ENCODE data around the gene TNIP2.

The TNIP2 gene

GRCh38 chr4:2714918-2715317 lies 41.2 kb downstream of the TNIP2 start:
- no peak for DNase-seq

- DNase-seq = peak; percentile 16
These were observed 41.9 kb downstream of the TNIP2 start for GRCh38 chr4:2714061-2714770.

DNA sequence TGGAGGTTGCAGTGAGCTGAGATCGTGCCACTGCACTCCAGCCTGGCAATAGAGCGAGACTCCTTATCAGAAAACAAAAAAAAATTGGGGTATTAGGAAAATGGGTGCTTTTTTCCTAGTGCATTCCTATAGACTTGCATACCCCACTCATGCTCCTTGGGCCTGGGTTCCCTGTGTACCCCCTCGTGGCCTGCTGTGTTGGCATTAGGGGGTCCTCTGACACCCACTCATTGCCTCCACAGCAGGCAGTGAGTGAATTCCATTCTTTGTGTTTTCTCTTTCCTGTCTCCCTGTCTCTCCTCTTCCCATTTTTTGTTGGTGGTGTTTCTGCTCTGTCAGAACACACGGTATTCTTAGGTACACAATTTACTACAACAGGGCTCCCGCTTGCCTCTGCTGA lies 42.8 kb downstream of the TNIP2 start:
- DNase-seq = no peak

DNA sequence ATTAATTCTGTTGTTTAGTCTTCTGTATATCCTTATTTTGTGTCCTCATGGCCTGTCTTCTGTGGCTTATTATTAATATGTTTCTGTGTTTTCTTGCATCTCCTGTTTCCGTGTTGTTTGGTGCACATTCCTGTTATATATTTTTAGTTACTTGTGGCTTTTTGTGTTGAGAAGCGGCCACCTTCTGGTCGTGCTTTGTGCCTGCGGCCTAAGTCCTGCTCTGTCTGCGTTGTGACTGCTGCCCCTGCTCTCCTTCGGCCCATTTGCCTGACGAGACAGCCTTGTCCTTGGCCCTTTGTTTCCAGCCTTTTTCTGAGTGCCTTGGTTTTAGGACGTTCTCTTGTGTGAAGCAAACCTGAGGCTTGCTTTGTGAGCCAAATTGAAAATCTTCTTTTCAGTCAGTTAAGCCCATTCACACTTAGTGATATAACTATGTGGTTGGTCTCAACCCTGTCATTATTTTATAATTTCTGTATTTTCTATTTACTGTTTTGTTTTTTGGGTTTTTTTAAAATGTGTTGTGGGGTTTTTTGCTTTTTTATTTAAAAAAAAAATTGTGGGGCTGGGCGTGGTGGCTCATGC lies 43.8 kb downstream of the TNIP2 start:
- DNase-seq = peak; percentile 7

DNA sequence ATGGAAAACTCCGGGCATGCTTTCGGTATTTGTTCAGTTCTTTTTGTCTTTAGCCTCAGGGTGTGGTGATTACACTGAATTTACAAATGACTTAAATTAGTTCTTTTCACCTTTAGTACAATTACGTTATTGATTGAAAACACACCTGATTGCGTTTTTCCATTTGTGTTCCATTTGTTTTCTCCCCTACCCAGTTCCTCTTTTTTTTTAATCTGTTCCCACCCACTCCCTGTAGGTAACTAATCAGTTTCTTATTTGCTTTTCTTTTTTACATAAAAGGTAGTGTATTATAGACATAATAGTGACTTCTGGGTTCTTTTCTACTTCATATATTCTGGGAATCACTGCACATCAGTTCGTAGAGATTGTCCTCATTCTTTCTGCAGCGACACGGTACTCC lies 53.4 kb downstream of the TNIP2 start:
- DNase-seq = no peak

- DNase-seq = no peak
These were observed 53.8 kb downstream of the TNIP2 start for GRCh38 chr4:2702361-2702760.

DNA sequence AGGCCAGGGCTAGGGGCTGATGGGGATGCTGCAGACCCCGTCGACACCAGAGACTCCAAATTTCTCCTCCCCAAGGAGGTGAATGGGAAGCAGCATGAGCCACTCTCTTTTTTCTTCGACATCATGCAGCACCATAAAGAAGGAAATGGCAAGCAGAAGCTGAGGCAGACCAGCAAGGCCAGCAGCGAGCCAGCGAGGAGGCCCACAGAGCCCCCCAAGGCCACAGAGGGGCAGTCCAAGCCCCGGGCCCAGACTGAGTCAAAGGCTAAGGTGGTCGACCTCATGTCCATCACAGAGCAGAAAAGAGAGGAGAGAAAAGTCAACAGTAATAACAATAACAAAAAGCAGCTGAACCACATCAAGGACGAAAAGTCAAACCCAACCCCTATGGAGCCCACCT lies 56.1 kb downstream of the TNIP2 start:
- DNase-seq = no peak

DNA sequence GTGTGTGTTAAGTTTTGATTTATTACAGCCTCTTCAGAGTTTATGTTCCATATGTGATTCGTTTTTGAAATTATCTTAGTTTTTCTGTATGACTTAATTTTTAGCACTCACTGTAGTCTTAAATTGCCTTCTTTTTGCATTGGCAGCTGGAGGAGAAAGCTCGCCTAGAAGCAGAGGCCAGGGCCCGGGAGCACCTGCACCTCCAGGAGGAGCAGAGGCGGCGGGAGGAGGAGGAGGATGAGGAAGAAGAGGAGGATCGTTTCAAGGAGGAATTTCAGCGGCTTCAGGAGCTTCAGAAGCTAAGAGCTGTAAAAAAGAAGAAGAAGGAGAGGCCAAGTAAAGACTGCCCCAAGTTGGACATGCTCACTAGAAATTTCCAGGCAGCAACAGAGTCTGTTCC lies 56.6 kb downstream of the TNIP2 start:
- DNase-seq = no peak

DNA sequence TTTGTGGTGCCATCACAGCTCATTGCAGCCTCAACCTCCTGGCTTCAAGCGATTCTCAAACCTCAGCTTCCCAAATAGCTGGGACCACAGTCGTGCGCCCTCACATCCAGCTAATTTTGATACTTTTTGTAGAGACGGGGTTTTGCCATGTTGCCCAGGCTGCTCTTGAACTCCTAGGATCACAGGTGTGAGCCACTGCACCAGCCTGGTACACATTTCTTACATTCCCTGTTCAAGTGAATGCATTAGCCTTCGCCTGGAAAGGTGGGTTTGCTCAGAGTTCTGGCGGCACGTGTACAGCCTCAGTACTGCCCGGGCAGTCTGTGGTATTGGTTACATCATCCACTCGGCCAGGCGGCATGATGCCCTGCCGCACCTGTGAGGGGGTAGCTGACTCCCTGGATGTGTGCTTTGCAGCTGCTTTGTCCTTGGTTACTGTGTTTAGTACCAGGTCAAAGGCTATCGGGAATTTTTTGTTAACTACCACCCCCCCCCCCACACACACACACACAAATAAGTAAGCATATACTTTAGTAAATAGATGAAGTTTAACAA lies 57.1 kb downstream of the TNIP2 start:
- no peak for DNase-seq

DNA sequence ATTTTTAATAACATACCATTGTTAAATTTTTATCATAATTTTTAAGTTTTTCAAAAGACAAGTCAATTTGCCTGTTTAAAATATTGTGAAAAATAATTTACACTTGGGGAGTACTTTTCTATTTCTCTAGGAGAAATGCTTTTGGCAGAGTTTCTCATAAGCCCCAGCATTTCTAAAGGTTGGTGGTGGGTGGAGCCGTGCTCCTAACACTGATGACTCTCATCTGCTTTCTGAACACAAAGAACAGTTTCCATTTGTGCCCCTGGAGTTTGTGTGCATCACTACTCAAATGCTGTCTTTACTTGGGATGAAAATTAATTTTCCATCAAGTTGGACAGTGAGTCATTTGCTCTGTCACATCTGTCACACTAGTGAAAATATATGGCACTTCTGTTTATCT lies 57.6 kb downstream of the TNIP2 start:
- no peak for DNase-seq

GRCh38 chr4:2697995-2698414 lies 58.1 kb downstream of the TNIP2 start:
- no peak for DNase-seq

DNA sequence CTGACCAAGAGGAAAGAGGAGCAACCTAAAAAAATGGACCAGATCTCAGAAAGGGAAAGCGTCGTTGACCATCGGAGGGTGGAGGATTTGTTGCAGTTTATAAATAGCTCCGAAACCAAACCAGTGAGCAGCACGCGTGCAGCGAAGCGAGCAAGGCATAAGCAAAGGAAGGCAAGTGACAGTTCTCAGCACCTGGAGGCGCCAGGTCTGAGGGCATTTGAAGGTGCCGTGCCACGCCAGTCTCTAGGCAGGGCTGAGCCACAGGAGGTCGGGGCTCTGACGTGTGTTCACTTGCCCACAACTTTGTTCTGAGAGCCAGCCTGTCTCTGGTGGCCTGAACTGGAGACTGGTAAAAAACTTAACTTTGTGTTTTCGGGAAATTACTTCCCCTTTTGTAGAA lies 59.7 kb downstream of the TNIP2 start:
- no peak for DNase-seq

DNA sequence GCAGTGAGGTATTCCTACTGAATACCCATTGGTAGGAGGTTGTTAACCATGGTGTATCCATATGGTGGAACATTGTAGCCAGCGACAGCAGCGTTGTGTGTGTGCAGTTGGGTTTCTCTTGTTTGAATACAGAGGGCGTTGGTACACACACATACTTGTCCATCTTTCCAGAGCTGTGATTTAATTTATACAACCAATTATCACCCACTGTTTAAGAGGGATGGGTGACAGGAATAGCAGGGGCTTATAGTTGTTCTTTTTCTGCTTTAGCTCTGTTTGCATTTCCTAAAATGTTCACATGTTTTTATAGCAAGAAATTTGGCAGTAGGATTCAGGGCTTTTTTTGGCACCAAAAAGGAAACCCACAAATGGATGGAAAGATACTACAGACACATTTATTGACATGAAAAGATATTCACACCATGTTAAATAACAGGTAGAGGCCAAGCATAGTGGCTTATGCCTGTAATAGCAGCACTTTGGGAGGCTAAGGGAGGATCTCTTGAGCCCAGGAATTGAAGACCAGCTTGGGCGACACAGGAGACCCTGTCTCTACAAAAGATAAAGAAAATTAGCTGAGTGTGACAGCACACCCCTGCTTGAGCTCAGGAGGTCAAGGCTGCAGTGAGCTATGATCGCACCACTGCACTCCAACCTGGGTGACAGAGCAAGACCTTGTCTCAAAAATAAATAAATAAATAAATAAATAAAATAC lies 60.6 kb downstream of the TNIP2 start:
- DNase-seq = no peak

- no peak for DNase-seq
These were observed 61.4 kb downstream of the TNIP2 start for GRCh38 chr4:2694691-2695090.

DNA sequence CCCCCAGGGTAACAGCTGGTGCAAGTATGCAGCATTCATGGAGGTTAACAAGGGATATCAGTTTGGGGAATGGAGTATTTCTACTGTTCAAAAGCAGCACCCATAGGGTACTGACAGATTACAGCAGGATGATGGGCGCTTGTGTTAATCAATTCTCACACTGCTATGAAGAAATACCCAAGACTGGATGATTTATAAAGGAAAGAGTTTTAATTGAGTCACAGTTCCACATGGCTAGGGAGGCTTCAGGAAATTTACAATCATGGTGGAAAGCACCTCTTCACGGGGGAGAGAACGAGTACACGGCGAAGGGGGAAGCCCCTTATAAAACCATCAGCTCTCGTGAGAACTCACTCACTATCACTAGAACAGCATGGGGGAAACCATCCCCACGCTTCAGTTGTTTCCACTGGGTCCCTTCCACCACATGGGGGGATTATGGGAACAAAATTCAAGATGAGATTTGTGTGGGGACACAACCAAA lies 64.1 kb downstream of the TNIP2 start:
- DNase-seq = no peak

Measured in fibroblast of upper back skin (primary cell).